OCI-LY7 (cell line): ENCODE data around the gene PLAAT5. TPM values are rescaled to one million over a fixed set of nuclear protein-coding genes. Genes with fewer than 3 reads are reported as not detected.

ENCODE experiments used
- BruUV-seq: library from RNA; stranded (reverse); fragments of 400-500 nt; replicated peaks from 2 replicates; lab custom pipeline; 2021; lab: Mats Ljungman, UMichigan
- CTCF ChIA-PET: fragments of 300-600 bp; sonication (Branson Sonifier 250); formaldehyde crosslinking; loops from one replicate; lab custom pipeline; 2022; ENCODE audit warnings: antibody characterized with exemption; ENCODE audit not compliant: unreplicated experiment; lab: Charles Lee
- POLR2A ChIA-PET: fragments of 300-600 bp; sonication (Branson Sonifier 250); formaldehyde crosslinking; loops from one replicate; lab custom pipeline; 2022; ENCODE audit warnings: antibody characterized with exemption; lab: Charles Lee
- DNase-seq: peaks from one replicate; pipeline ENCODE4 v3.0.0-alpha.2; 2015; ENCODE audit warnings: low spot score
- H2AFZ ChIP-seq: fragments of 200-600 bp; sonication (generic), shearing (Covaris generic); 2 replicates; pipeline ENCODE4 v1.6.1; 2014; ENCODE audit warnings: mild to moderate bottlenecking, antibody characterized with exemption, low read length, moderate library complexity
- H3K27ac ChIP-seq: fragments of 200-600 bp; sonication (generic); 2 replicates; pipeline ENCODE4 v1.5.1; 2014; ENCODE audit warnings: mixed run types, low read depth, mild to moderate bottlenecking, moderate library complexity, low read length, inconsistent platforms; ENCODE audit not compliant: poor library complexity, severe bottlenecking
- H3K36me3 ChIP-seq: fragments of 200-600 bp; sonication (generic); 2 replicates; pipeline ENCODE4 v1.6.1; 2014; ENCODE audit warnings: mild to moderate bottlenecking, antibody characterized with exemption, low read length, moderate library complexity, mixed read lengths; ENCODE audit not compliant: insufficient read depth
- H3K4me1 ChIP-seq: fragments of 200-600 bp; sonication (generic); 2 replicates; pipeline ENCODE4 v1.5.1; 2014; ENCODE audit warnings: mild to moderate bottlenecking, low read length; ENCODE audit not compliant: insufficient read depth, poor library complexity, severe bottlenecking
- H3K4me2 ChIP-seq: fragments of 200-600 bp; sonication (generic); 2 replicates; pipeline ENCODE4 v1.6.1; 2014; ENCODE audit warnings: mild to moderate bottlenecking, low read length
- H3K4me3 ChIP-seq: fragments of 200-600 bp; sonication (generic); 2 replicates; pipeline ENCODE4 v1.5.1; 2014; ENCODE audit warnings: mild to moderate bottlenecking, low read depth, low read length; ENCODE audit not compliant: poor library complexity, severe bottlenecking
- H3K79me2 ChIP-seq: fragments of 200-600 bp; sonication (generic); 2 replicates; pipeline ENCODE4 v1.6.1; 2016; ENCODE audit warnings: low read depth, mild to moderate bottlenecking, low read length, moderate library complexity, mixed read lengths; ENCODE audit not compliant: insufficient read depth
- H3K9me2 ChIP-seq: fragments of 200-600 bp; sonication (generic); 2 replicates; pipeline ENCODE4 v1.6.1; 2016; ENCODE audit warnings: mild to moderate bottlenecking, low read length, mixed read lengths; ENCODE audit not compliant: insufficient read depth
- H3K9me3 ChIP-seq: fragments of 200-600 bp; sonication (generic); 2 replicates; pipeline ENCODE4 v1.6.1; 2014; ENCODE audit warnings: mild to moderate bottlenecking, mixed run types, low read length, mixed read lengths
- H4K20me1 ChIP-seq: fragments of 200-600 bp; sonication (generic); 2 replicates; pipeline ENCODE4 v1.6.1; 2014; ENCODE audit warnings: mild to moderate bottlenecking, antibody characterized with exemption, low read length, moderate library complexity, mixed read lengths; ENCODE audit not compliant: insufficient read depth
- CTCF ChIP-seq: fragments of 200-600 bp; sonication (generic); conservative IDR thresholded peaks from 2 replicates; pipeline ENCODE4 v1.5.1; 2014; ENCODE audit warnings: mild to moderate bottlenecking, antibody characterized with exemption, low read length, moderate library complexity, mixed read lengths
- EZH2phosphoT487 ChIP-seq: fragments of 200-600 bp; sonication (generic); IDR thresholded peaks from 2 replicates; pipeline ENCODE4 v1.6.1; 2018; ENCODE audit warnings: low read depth, borderline replicate concordance, mild to moderate bottlenecking, mixed run types, antibody characterized with exemption, low read length, moderate library complexity, mixed read lengths
- intact Hi-C: fragments of 100-400 bp; cut with micrococcal nuclease; formaldehyde crosslinking; loops from one replicate; pipeline ENCODE4 v1.10.0; 2022; ENCODE audit not compliant: unreplicated experiment
- total RNA-seq, 2 experiments: library from RNA; depleted of rRNA in 1 of 2; stranded (reverse); fragments of >200 nt in 1 of 2; shearing (Covaris generic) in 1 of 2; gene quantifications; 2 replicates each; pipeline ENCODE4 v1.2.3, GENCODE V29; 2014 to 2022

PLAAT5 gene
- total RNA-seq, 2 experiments from 2014 or later, result not detected

- CTCF ChIA-PET, result no interaction called here
- Histone ChIP-seq H3K79me2 (no peaks in the 10 kb centered on the region), H3K9me3 (no peaks in the 10 kb centered on the region), H3K4me3 (no peak overlapping the region), H3K36me3 (no peaks in the 10 kb centered on the region), H4K20me1 (no peaks in the 10 kb centered on the region), H3K27ac (no peak overlapping the region), H3K4me2 (no peak overlapping the region), H3K4me1 (no peaks in the 10 kb centered on the region), H2AFZ (no peak overlapping the region), H3K9me2 (no peaks in the 10 kb centered on the region)
- no peak for TF ChIP-seq EZH2phosphoT487
- TF ChIP-seq CTCF, result no peak
- POLR2A ChIA-PET, result no interaction called here
- intact Hi-C loops, result no loop called here
- no TSS peak for BruUV-seq
- no peak for DNase-seq
Observed at GRCh38 chr11:63476618-63477017, 14.3 kb downstream of the PLAAT5 start.

GRCh38 chr11:63472372-63472771, 18.6 kb downstream of the PLAAT5 start:
- no TSS peak for BruUV-seq
- no peaks in the 10 kb centered on the region for H4K20me1 ChIP-seq
- POLR2A ChIA-PET, result no interaction called here

GRCh38 chr11:63470311-63470710, 20.7 kb downstream of the PLAAT5 start:
- BruUV-seq, result no TSS peak
- H3K4me3 ChIP-seq, result no peak overlapping the region
- ChIA-PET CTCF (no interaction called here), POLR2A (no interaction called here)
- no peak overlapping the region for H2AFZ ChIP-seq
- no peaks in the 10 kb centered on the region for H3K79me2 ChIP-seq
- intact Hi-C loops, result no loop called here
- H3K9me3 ChIP-seq, result no peaks in the 10 kb centered on the region
- H3K4me2 ChIP-seq, result no peak overlapping the region
- H4K20me1 ChIP-seq, result no peaks in the 10 kb centered on the region
- H3K27ac ChIP-seq, result no peak overlapping the region
- H3K4me1 ChIP-seq, result no peaks in the 10 kb centered on the region
- no peak for DNase-seq
- no peaks in the 10 kb centered on the region for H3K9me2 ChIP-seq
- H3K36me3 ChIP-seq, result no peaks in the 10 kb centered on the region
- TF ChIP-seq CTCF, result no peak
- no peak for TF ChIP-seq EZH2phosphoT487

More at GRCh38 chr11:63472372-63472771, 18.6 kb downstream of the PLAAT5 start:
- no peaks in the 10 kb centered on the region for H3K79me2 ChIP-seq
- no peaks in the 10 kb centered on the region for H3K9me3 ChIP-seq
- no peak overlapping the region for H3K27ac ChIP-seq
- CTCF ChIA-PET, result no interaction called here
- no peak overlapping the region for H3K4me2 ChIP-seq
- no peak overlapping the region for H3K4me3 ChIP-seq
- H3K4me1 ChIP-seq, result no peaks in the 10 kb centered on the region
- no peaks in the 10 kb centered on the region for H3K9me2 ChIP-seq
- DNase-seq, result no peak
- no peaks in the 10 kb centered on the region for H3K36me3 ChIP-seq
- H2AFZ ChIP-seq, result no peak overlapping the region
- TF ChIP-seq EZH2phosphoT487 (no peak), CTCF (no peak)
- intact Hi-C loops, result no loop called here
